ENCODE measurements around the gene TADA2B.
A peak's percentile ranks its signal among the peaks of the same experiment; 100 is the strongest.
"Not testable (repeated sequence)": the region's sequence is repeated elsewhere in the genome, so short reads cannot be mapped to it uniquely, and the experiment has no call there.

Gene TADA2B

DNA sequence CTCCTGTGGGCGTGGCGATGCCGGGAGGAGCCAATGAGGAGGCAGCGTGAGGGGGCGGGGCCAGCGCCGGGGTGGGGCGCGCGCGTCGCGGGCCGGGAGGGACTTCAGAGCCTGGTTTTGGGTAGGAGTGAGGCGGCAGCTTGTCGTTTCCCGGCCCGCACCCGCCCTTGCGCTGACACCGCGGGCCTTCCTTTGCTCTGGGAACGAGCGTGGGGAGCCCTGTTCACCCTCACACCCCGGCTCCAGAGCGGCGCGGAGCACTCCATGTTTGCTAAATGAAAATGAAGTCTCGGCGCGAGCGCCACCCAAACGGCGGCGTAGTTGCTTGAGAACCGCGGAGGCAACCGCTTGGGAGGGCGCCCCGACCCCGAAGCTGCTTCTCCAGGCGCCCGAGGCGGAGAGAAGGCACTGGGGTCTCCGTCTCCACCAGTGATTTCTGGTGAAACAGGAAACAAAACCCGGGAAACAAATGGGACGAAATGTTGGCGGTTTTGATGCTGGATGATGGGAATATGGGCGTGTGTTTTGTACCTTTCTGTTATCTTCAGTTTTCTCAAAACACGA lies 25.2 kb downstream of the TADA2B start:
- H3K9ac ChIP-seq (ENCODE audit: low read length), result peak overlapping the region; percentile 51
- H3K4me3 ChIP-seq (ENCODE audit: low read length), result peak overlapping the region; percentile 74
- no peaks in the 10 kb centered on the region for H3K27me3 ChIP-seq (ENCODE audit: control insufficient read depth, insufficient read depth, low read length)
- H3K27ac ChIP-seq (ENCODE audit: low read depth, low read length), result peak overlapping the region; percentile 86
- peaks cover 10% of the 10 kb centered on the region for H3K4me1 ChIP-seq (ENCODE audit: control insufficient read depth, insufficient read depth, low read length)
- peaks cover 6% of the 10 kb centered on the region for H3K36me3 ChIP-seq (ENCODE audit: control insufficient read depth, insufficient read depth, low read length)

DNA sequence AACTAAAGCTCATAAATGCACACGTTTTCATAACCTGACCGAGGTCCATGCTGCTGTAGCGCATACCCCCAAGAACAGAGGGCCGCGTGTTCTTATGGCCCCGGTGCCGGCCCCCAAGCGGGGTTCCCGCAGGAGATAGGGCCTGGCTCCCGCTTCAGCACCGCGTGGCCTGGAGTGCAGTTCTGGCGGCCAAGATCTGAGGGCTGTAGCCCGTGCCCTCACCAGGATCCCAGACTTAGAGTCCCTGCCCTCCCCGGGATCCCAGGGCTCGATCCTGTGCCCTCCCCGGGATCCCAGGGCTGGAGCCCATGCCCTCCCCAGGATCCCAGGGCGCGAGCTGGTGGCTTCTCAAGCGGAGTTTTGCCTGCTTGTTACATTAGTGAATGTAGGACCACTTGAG lies 25.7 kb downstream of the TADA2B start:
- H3K9ac ChIP-seq (ENCODE audit: low read length), result peak overlapping the region; percentile 51
- H3K27me3 ChIP-seq (ENCODE audit: control insufficient read depth, insufficient read depth, low read length), result no peaks in the 10 kb centered on the region
- peaks cover 10% of the 10 kb centered on the region for H3K4me1 ChIP-seq (ENCODE audit: control insufficient read depth, insufficient read depth, low read length)
- peak overlapping the region; percentile 74 for H3K4me3 ChIP-seq (ENCODE audit: low read length)
- H3K27ac ChIP-seq (ENCODE audit: low read depth, low read length), result peak overlapping the region; percentile 86
- peaks cover 1% of the 10 kb centered on the region for H3K36me3 ChIP-seq (ENCODE audit: control insufficient read depth, insufficient read depth, low read length)

DNA sequence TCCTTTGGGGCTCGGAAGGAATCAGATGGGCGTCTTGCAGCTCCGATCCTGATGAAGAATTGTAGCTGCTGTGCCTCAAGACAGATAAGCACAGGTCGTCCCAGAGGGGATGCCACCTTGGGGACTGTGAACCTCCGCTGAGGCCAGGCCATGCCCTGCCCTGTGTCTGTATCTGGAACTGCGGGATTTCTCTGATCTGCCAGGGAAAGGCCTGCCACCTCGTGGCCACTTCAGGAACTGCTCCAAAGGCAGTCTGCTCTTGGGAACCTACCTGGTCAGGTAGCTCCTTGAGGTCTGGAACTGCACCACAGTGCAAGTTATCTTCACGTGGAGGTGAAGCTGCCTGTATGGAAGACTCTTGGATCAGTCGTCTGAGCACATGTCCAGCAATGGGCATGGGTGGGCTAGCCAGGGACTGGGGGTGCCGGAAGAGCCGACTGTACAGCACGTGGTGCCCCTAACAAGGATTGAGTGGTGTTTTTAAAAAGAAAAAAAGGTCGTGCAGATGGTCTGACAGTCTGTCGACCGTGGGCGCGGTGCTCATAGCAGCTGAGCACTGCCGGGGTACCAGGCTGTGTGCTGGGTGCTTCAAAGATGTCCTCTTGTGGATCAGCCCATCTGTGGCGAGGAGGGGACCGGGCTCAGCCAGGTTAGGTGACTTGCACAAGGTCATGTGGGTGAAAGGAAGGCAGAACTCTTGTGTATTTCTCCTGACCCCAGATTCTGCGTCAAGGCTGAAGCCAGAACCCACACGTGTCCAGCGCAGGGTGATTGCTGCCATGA lies 27.7 kb downstream of the TADA2B start:
- no peaks in the 10 kb centered on the region for H3K36me3 ChIP-seq (ENCODE audit: control insufficient read depth, insufficient read depth, low read length)
- no peaks in the 10 kb centered on the region for H3K27me3 ChIP-seq (ENCODE audit: control insufficient read depth, insufficient read depth, low read length)
- no peak overlapping the region for H3K9ac ChIP-seq (ENCODE audit: low read length)
- no peak overlapping the region for H3K4me3 ChIP-seq (ENCODE audit: low read length)
- H3K4me1 ChIP-seq (ENCODE audit: control insufficient read depth, insufficient read depth, low read length), result peaks cover 10% of the 10 kb centered on the region
- no peak overlapping the region for H3K27ac ChIP-seq (ENCODE audit: low read depth, low read length)

DNA sequence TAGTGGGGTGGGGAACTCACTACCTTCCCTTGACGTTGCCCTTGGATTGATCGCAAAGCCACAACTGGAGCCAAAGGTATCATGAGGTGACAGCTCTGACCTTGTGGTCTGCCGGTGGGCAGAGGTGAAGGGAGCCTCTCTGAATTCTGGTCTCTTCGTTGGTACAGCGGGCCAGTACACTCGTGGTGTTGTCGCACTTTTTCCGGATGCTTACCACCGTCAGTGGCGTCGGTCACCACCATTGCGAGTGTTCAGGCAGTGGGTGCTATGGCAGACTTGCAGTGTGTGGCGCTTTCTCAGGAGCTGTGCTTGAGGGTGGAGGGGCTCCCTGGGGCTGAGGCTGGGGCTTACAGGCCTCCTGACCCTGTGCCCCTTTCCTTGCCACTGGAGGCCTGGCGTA lies 29.9 kb downstream of the TADA2B start:
- H3K4me1 ChIP-seq (ENCODE audit: control insufficient read depth, insufficient read depth, low read length), result no peaks in the 10 kb centered on the region
- H3K4me3 ChIP-seq (ENCODE audit: low read length), result no peak overlapping the region
- H3K27ac ChIP-seq (ENCODE audit: low read depth, low read length), result no peak overlapping the region
- H3K36me3 ChIP-seq (ENCODE audit: control insufficient read depth, insufficient read depth, low read length), result no peaks in the 10 kb centered on the region
- H3K27me3 ChIP-seq (ENCODE audit: control insufficient read depth, insufficient read depth, low read length), result no peaks in the 10 kb centered on the region
- H3K9ac ChIP-seq (ENCODE audit: low read length), result no peak overlapping the region

DNA sequence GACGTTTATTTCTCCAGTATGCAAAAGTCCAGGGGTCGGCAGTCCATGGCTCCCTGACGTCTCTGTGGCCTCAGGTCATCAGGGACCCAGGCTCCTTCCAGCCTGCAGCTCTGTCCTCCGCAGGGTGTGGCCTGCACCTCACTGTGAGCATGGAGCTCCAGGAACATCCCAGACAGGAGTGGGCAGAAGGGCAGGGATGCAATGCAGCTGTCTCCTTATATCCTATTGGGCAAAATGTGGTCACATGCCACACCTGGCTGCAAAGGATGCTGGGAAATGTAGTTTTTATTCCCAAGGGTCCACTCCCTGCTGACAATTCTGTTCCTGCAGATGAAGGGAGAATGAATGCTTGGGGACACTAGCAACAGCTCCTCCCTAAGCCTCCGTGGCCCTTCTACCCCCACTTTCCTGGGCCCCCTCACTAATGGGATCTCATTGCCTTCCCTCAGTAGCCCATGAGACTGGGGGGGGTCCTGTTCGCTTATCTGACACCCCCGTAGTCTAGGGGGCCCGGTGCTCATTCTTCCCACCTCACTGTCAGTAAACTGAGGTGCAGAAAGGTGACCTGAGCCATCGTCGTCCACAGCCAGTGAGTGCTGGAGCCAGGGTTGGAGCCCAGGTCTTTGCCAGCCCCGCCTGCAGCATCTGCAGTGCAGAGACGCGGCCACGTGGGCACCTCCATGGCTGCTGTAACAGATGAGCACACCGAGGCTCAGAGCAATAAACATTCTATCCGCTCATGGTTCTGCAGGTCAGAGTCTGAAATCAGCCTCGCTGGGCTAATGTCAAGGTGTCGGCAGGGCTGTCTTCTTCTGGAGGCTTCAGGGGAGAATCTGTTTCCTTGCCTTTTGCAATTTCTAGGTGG lies 30.6 kb downstream of the TADA2B start:
- Histone ChIP-seq H3K4me1 (ENCODE audit: control insufficient read depth, insufficient read depth, low read length) (no peaks in the 10 kb centered on the region), H3K36me3 (ENCODE audit: control insufficient read depth, insufficient read depth, low read length) (no peaks in the 10 kb centered on the region), H3K4me3 (ENCODE audit: low read length) (no peak overlapping the region), H3K27me3 (ENCODE audit: control insufficient read depth, insufficient read depth, low read length) (no peaks in the 10 kb centered on the region), H3K27ac (ENCODE audit: low read depth, low read length) (no peak overlapping the region), H3K9ac (ENCODE audit: low read length) (no peak overlapping the region)

DNA sequence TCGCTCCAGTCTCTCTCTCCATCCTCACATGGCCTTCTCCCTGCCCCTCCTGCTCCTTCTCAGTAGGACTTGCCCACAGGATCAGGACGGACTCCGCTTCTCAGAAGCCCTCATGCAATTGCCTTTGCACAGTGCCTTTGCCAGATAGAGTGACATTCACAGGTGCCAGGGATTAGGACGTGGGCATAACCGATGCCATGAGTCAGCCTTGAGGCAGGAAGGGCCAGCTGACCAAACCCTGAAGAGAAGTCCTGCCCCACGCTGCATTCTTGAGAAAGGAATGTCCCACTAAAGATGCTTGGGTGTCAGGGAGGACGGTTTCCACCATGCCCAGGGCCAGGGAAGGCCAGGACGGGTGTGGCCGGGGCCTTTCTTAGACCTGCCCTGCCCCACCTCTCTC lies 31.3 kb downstream of the TADA2B start:
- no peaks in the 10 kb centered on the region for H3K36me3 ChIP-seq (ENCODE audit: control insufficient read depth, insufficient read depth, low read length)
- no peak overlapping the region for H3K9ac ChIP-seq (ENCODE audit: low read length)

DNA sequence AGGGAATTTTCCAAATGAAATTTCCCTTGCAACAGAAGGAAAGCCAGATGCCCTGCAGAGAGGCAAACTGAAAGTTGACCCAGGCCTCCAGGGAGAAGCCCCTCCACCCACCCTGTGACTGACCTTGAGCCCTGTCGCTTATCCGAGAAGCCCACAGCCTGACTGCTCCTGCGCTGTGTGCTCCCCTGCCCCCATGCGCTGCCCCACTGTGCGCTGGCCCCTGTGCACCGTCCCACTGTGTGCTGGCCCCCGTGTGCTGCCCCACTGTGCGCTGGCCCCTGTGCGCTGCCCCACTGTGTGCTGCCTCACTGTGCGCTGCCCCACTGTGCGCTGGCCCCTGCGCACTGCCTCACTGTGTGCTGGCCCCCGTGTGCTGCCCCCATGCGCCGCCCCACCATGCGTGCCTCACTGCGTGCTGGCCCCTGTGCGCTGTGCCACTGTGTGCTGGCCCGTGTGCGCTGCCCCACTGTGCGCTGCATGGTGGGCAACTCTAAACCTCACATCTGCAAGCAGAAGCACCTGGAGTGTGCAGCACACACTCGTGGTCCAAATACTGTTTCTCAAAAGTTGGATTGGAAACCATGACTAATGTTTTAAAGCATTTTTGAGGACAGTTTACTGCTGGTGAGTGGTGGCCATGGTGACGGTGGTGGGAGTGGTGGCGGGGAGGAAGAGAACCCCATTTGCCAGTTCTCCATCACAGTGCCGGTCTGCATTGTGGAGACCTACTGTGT lies 33.0 kb downstream of the TADA2B start:
- Histone ChIP-seq H3K9ac (ENCODE audit: low read length) (no peak overlapping the region), H3K27ac (ENCODE audit: low read depth, low read length) (no peak overlapping the region)

More for the DNA sequence above, 31.3 kb downstream of the TADA2B start:
- no peak overlapping the region for H3K27ac ChIP-seq (ENCODE audit: low read depth, low read length)
- H3K27me3 ChIP-seq (ENCODE audit: control insufficient read depth, insufficient read depth, low read length), result no peaks in the 10 kb centered on the region
- H3K4me1 ChIP-seq (ENCODE audit: control insufficient read depth, insufficient read depth, low read length), result no peaks in the 10 kb centered on the region
- no peak overlapping the region for H3K4me3 ChIP-seq (ENCODE audit: low read length)

DNA sequence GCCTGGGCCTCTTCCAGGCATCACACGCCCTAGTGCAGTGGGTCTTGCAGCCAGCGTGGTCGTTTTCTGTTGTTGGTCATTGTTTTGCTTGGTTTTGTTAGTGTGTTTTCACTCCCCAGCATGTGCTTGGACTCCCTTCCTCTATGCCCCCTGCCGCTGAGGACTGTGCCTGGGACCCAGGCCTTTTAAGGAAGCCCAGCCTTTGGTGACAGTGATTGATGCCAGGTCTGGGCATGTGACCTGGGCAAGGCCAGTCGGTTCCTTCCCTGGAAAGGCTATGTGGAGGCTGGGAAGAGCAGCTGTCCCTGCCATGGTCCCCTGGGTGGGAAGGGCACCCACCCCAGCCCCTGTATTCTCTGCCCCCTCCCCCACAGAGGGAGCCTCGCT lies 33.5 kb downstream of the TADA2B start:
- H3K27ac ChIP-seq (ENCODE audit: low read depth, low read length), result no peak overlapping the region
- H3K9ac ChIP-seq (ENCODE audit: low read length), result no peak overlapping the region
- H3K4me3 ChIP-seq (ENCODE audit: low read length), result no peak overlapping the region
- no peaks in the 10 kb centered on the region for H3K4me1 ChIP-seq (ENCODE audit: control insufficient read depth, insufficient read depth, low read length)
- H3K36me3 ChIP-seq (ENCODE audit: control insufficient read depth, insufficient read depth, low read length), result no peaks in the 10 kb centered on the region
- no peaks in the 10 kb centered on the region for H3K27me3 ChIP-seq (ENCODE audit: control insufficient read depth, insufficient read depth, low read length)

More for the DNA sequence above, 33.0 kb downstream of the TADA2B start:
- no peak overlapping the region for H3K4me3 ChIP-seq (ENCODE audit: low read length)
- no peaks in the 10 kb centered on the region for H3K4me1 ChIP-seq (ENCODE audit: control insufficient read depth, insufficient read depth, low read length)
- H3K27me3 ChIP-seq (ENCODE audit: control insufficient read depth, insufficient read depth, low read length), result no peaks in the 10 kb centered on the region
- H3K36me3 ChIP-seq (ENCODE audit: control insufficient read depth, insufficient read depth, low read length), result no peaks in the 10 kb centered on the region

DNA sequence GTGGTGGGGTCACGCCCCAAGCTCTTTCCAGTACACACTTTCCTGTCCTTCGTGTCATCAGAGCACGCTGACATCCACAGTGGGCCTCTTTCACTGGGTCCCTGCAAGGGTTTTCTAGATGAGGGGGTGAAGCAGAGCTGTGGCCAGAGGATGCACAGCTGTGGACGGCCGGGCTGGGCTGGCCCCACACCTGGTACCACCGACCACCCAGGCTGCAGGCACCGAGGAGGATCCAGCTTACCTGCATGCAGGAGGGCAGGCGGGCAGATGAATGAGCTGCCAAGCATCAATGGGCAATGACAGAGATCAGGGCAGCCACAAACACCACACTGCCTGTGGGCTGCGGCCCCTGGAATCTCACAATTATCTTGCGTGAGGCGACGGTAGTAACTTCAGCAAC lies 34.2 kb downstream of the TADA2B start:
- Histone ChIP-seq H3K4me3 (ENCODE audit: low read length) (no peak overlapping the region), H3K36me3 (ENCODE audit: control insufficient read depth, insufficient read depth, low read length) (no peaks in the 10 kb centered on the region), H3K27ac (ENCODE audit: low read depth, low read length) (no peak overlapping the region), H3K4me1 (ENCODE audit: control insufficient read depth, insufficient read depth, low read length) (no peaks in the 10 kb centered on the region), H3K9ac (ENCODE audit: low read length) (no peak overlapping the region), H3K27me3 (ENCODE audit: control insufficient read depth, insufficient read depth, low read length) (no peaks in the 10 kb centered on the region)

DNA sequence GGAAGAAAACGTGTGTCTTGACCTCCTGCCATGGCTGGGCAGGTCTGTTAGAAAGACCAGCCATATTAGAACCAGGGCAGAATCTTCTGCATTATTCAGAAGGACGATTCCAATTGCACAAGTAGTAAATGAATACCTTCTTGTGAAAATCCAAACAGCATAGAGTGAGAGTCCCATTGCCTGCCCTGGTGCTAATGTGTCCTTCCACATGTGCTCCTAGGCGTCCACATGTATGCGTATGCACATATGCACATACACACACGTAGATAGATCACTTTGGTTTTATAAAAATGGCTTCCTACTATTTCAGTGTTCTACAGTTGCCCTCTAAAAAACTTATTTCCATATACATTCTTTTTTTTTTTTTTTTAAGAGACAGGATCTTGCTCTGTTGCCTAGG lies 34.9 kb downstream of the TADA2B start:
- Histone ChIP-seq H3K4me1 (ENCODE audit: control insufficient read depth, insufficient read depth, low read length) (no peaks in the 10 kb centered on the region), H3K27ac (ENCODE audit: low read depth, low read length) (no peak overlapping the region), H3K9ac (ENCODE audit: low read length) (no peak overlapping the region), H3K4me3 (ENCODE audit: low read length) (no peak overlapping the region), H3K27me3 (ENCODE audit: control insufficient read depth, insufficient read depth, low read length) (no peaks in the 10 kb centered on the region), H3K36me3 (ENCODE audit: control insufficient read depth, insufficient read depth, low read length) (no peaks in the 10 kb centered on the region)

DNA sequence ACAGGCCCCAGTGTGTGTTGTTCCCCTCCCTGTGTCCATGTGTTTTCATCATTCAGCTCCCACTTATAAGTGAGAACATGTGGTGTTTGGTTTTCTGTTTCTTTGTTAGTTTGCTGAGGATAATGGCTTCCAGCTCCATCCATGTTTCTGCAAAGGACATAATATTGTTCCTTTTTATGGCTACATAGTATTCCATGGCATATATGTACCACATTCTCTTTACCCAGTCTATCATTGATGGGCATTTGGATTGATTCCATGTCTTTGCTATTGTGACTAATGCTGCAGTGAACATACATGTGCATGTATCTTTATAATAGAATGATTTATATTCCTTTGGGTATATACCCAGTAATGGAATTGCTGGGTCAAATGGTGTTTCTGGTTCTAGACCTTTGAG lies 36.3 kb downstream of the TADA2B start:
- not testable (repeated sequence) for H3K27ac ChIP-seq (ENCODE audit: low read depth, low read length); H3K36me3 ChIP-seq (ENCODE audit: control insufficient read depth, insufficient read depth, low read length); H3K4me3 ChIP-seq (ENCODE audit: low read length); H3K27me3 ChIP-seq (ENCODE audit: control insufficient read depth, insufficient read depth, low read length); H3K4me1 ChIP-seq (ENCODE audit: control insufficient read depth, insufficient read depth, low read length); H3K9ac ChIP-seq (ENCODE audit: low read length)

DNA sequence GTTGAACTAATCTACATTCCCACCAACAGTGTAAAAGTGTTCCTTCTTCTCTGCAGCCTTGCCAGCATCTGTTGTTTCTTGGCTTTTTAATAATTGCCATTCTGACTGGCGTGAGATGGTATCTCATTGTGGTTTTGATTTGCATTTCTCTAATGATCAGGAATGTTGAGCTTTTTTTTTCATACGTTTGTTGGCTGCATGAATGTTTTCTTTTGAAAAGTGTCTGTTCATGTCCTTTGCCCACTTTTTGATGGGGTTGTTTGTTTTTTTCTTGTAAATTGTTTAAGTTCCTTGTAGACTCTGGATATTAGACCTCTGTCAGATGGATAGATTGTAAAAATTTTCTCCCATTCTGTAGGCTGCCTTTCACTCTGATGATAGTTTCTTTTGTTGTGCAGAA lies 36.7 kb downstream of the TADA2B start:
- not testable (repeated sequence) for H3K27me3 ChIP-seq (ENCODE audit: control insufficient read depth, insufficient read depth, low read length); H3K9ac ChIP-seq (ENCODE audit: low read length); H3K27ac ChIP-seq (ENCODE audit: low read depth, low read length); H3K36me3 ChIP-seq (ENCODE audit: control insufficient read depth, insufficient read depth, low read length); H3K4me1 ChIP-seq (ENCODE audit: control insufficient read depth, insufficient read depth, low read length); H3K4me3 ChIP-seq (ENCODE audit: low read length)

Measured in rectal smooth muscle tissue (tissue), 1 donor.